GM19025 (cell line): ENCODE results near the gene ARHGEF11.

Source experiments
- ATAC-seq: cut with Tn5 transposase; IDR thresholded peaks from one replicate; pipeline ENCODE4 v1.9.1; 2021; ENCODE audit warnings: mild to moderate bottlenecking, low read depth, moderate library complexity; ENCODE audit not compliant: unreplicated experiment

ARHGEF11 gene

GRCh38 chr1:157050836-157051235 lies 5.3 kb upstream of the ARHGEF11 start:
- ATAC-seq = no peak

- no peak for ATAC-seq
These were observed 1.5 kb upstream of the ARHGEF11 start for GRCh38 chr1:157047062-157047410.

- ATAC-seq = no peak
These were observed 1.2 kb downstream of the ARHGEF11 start for GRCh38 chr1:157044326-157044725.

GRCh38 chr1:157043685-157044084 lies 1.9 kb downstream of the ARHGEF11 start:
- no peak for ATAC-seq

- ATAC-seq = no peak
These were observed 2.7 kb downstream of the ARHGEF11 start for GRCh38 chr1:157042846-157043245.

GRCh38 chr1:157040802-157041201 lies 4.7 kb downstream of the ARHGEF11 start:
- no peak for ATAC-seq

- no peak for ATAC-seq
These were observed 10.4 kb downstream of the ARHGEF11 start for GRCh38 chr1:157035121-157035520.

- no peak for ATAC-seq
These were observed 11.3 kb downstream of the ARHGEF11 start for GRCh38 chr1:157034137-157034800.

- no peak for ATAC-seq
These were observed 12.1 kb downstream of the ARHGEF11 start for GRCh38 chr1:157033357-157033876.

- ATAC-seq = no peak
These were observed 13.2 kb downstream of the ARHGEF11 start for GRCh38 chr1:157032303-157032702.

- ATAC-seq = no peak
These were observed 14.8 kb downstream of the ARHGEF11 start for GRCh38 chr1:157030728-157031127.

- no peak for ATAC-seq
These were observed 16.9 kb downstream of the ARHGEF11 start for GRCh38 chr1:157028674-157029073.

- ATAC-seq = no peak
These were observed 19.7 kb downstream of the ARHGEF11 start for GRCh38 chr1:157025856-157026255.

- no peak for ATAC-seq
These were observed 20.2 kb downstream of the ARHGEF11 start for GRCh38 chr1:157025385-157025784.

GRCh38 chr1:157021688-157022087 lies 23.9 kb downstream of the ARHGEF11 start:
- ATAC-seq = no peak

- ATAC-seq = no peak
These were observed 26.1 kb downstream of the ARHGEF11 start for GRCh38 chr1:157019457-157019856.

- ATAC-seq = no peak
These were observed 33.7 kb downstream of the ARHGEF11 start for GRCh38 chr1:157011845-157012244.

GRCh38 chr1:157008502-157008901 lies 37.0 kb downstream of the ARHGEF11 start:
- ATAC-seq = no peak

GRCh38 chr1:157007306-157007705 lies 38.2 kb downstream of the ARHGEF11 start:
- no peak for ATAC-seq

- ATAC-seq = no peak
These were observed 38.9 kb downstream of the ARHGEF11 start for GRCh38 chr1:157006676-157007075.

GRCh38 chr1:157005965-157006364 lies 39.6 kb downstream of the ARHGEF11 start:
- ATAC-seq = no peak

- no peak for ATAC-seq
These were observed 40.7 kb downstream of the ARHGEF11 start for GRCh38 chr1:157004806-157005205.

GRCh38 chr1:157004327-157004726 lies 41.2 kb downstream of the ARHGEF11 start:
- ATAC-seq = no peak
